Measurements from ENCODE around the gene GPRC5A. TPM values are rescaled to one million over a fixed set of nuclear protein-coding genes. Genes with fewer than 3 reads are reported as not detected.
A peak's percentile ranks its signal among the peaks of the same experiment; 100 is the strongest.

GPRC5A gene
- total and polyA plus RNA-seq, 2 donors (not counting 1 experiment from before 2014, with no cell fraction given): 4.8 to 46.8 TPM

GRCh38 chr12:12881151-12881909 lies 10.0 kb upstream of the GPRC5A start:
- Histone ChIP-seq H3K9me3 (ENCODE audit: control insufficient read depth, insufficient read depth, low read depth, low read length) (no peaks in the 10 kb centered on the region), H3K4me2 (ENCODE audit: extremely low read depth, insufficient read depth, low read length) (no peak overlapping the region), H3K4me3 (replicated peaks in 1 of 4; ENCODE audit: control extremely low read depth in 1 of 4, insufficient read depth in 1 of 4, low read depth in 3 of 4, low read length in 4 of 4) (no peak overlapping the region), H4K20me1 (ENCODE audit: control insufficient read depth, extremely low read depth, insufficient read depth, low read length) (no peaks in the 10 kb centered on the region), H3K79me2 (ENCODE audit: control insufficient read depth, insufficient read depth, low read length) (no peaks in the 10 kb centered on the region), H3K27ac (ENCODE audit: insufficient read depth, low read length) (peak overlapping the region; percentile 31), H3K36me3 (ENCODE audit: control insufficient read depth, insufficient read depth, low read length) (no peaks in the 10 kb centered on the region), H3K4me1 (ENCODE audit: control insufficient read depth, extremely low read depth, insufficient read depth, low read length) (peaks cover 2% of the 10 kb centered on the region), H3K27me3 (ENCODE audit: control insufficient read depth, insufficient read depth, low read length) (no peaks in the 10 kb centered on the region), H3K9ac (ENCODE audit: insufficient read depth, low read length) (no peak overlapping the region), H2AFZ (ENCODE audit: low read length) (peak overlapping the region; percentile 40)
- DNase-seq (ENCODE audit: low read depth in 2 of 2): peak in 1 of 2 donors; percentile 61
- TF ChIP-seq EZH2 (IDR thresholded peaks at IDR 0.05; ENCODE audit: low read length, missing control alignments): no peak

- no peaks in the 10 kb centered on the region for H4K20me1 ChIP-seq (ENCODE audit: control insufficient read depth, extremely low read depth, insufficient read depth, low read length)
- H2AFZ ChIP-seq (ENCODE audit: low read length): no peak overlapping the region
- H3K9ac ChIP-seq (ENCODE audit: insufficient read depth, low read length): no peak overlapping the region
- TF ChIP-seq EZH2 (IDR thresholded peaks at IDR 0.05; ENCODE audit: low read length, missing control alignments) (no peak), CTCF (conservative IDR thresholded peaks at IDR 0.05 in 1 of 2, IDR thresholded peaks at IDR 0.05 in 1 of 2; ENCODE audit: low read depth in 1 of 2, low read length in 2 of 2) (no peak)
- H3K79me2 ChIP-seq (ENCODE audit: control insufficient read depth, insufficient read depth, low read length): no peaks in the 10 kb centered on the region
- H3K27me3 ChIP-seq (ENCODE audit: control insufficient read depth, insufficient read depth, low read length): no peaks in the 10 kb centered on the region
- DNase-seq (ENCODE audit: low read depth in 2 of 2): no peak
- H3K4me2 ChIP-seq (ENCODE audit: extremely low read depth, insufficient read depth, low read length): no peak overlapping the region
- H3K4me3 ChIP-seq (replicated peaks in 1 of 4; ENCODE audit: control extremely low read depth in 1 of 4, insufficient read depth in 1 of 4, low read depth in 3 of 4, low read length in 4 of 4): no peak overlapping the region
- no peak overlapping the region for H3K27ac ChIP-seq (ENCODE audit: insufficient read depth, low read length)
- H3K9me3 ChIP-seq (ENCODE audit: control insufficient read depth, insufficient read depth, low read depth, low read length): no peaks in the 10 kb centered on the region
- H3K4me1 ChIP-seq (ENCODE audit: control insufficient read depth, extremely low read depth, insufficient read depth, low read length): peaks cover 2% of the 10 kb centered on the region
- no peaks in the 10 kb centered on the region for H3K36me3 ChIP-seq (ENCODE audit: control insufficient read depth, insufficient read depth, low read length)
Measured at GRCh38 chr12:12882288-12882687, 9.1 kb upstream of the GPRC5A start.

- no peaks in the 10 kb centered on the region for H3K79me2 ChIP-seq (ENCODE audit: control insufficient read depth, insufficient read depth, low read length)
- no peaks in the 10 kb centered on the region for H3K9me3 ChIP-seq (ENCODE audit: control insufficient read depth, insufficient read depth, low read depth, low read length)
- H3K27ac ChIP-seq (ENCODE audit: insufficient read depth, low read length): no peak overlapping the region
- H3K4me3 ChIP-seq (replicated peaks in 1 of 4; ENCODE audit: control extremely low read depth in 1 of 4, insufficient read depth in 1 of 4, low read depth in 3 of 4, low read length in 4 of 4): no peak overlapping the region
- DNase-seq (ENCODE audit: low read depth in 2 of 2): peak; percentile 46 to 87
- H3K4me2 ChIP-seq (ENCODE audit: extremely low read depth, insufficient read depth, low read length): no peak overlapping the region
- TF ChIP-seq EZH2 (IDR thresholded peaks at IDR 0.05; ENCODE audit: low read length, missing control alignments) (no peak), CTCF (conservative IDR thresholded peaks at IDR 0.05 in 1 of 2, IDR thresholded peaks at IDR 0.05 in 1 of 2; ENCODE audit: low read depth in 1 of 2, low read length in 2 of 2) (no peak)
- H3K36me3 ChIP-seq (ENCODE audit: control insufficient read depth, insufficient read depth, low read length): no peaks in the 10 kb centered on the region
- no peaks in the 10 kb centered on the region for H3K27me3 ChIP-seq (ENCODE audit: control insufficient read depth, insufficient read depth, low read length)
- H4K20me1 ChIP-seq (ENCODE audit: control insufficient read depth, extremely low read depth, insufficient read depth, low read length): no peaks in the 10 kb centered on the region
- H2AFZ ChIP-seq (ENCODE audit: low read length): no peak overlapping the region
- no peak overlapping the region for H3K9ac ChIP-seq (ENCODE audit: insufficient read depth, low read length)
- H3K4me1 ChIP-seq (ENCODE audit: control insufficient read depth, extremely low read depth, insufficient read depth, low read length): peaks cover 2% of the 10 kb centered on the region
Measured at GRCh38 chr12:12883369-12884001, 7.9 kb upstream of the GPRC5A start.
